ENCODE measurements around the gene SLAMF8.

DNA sequence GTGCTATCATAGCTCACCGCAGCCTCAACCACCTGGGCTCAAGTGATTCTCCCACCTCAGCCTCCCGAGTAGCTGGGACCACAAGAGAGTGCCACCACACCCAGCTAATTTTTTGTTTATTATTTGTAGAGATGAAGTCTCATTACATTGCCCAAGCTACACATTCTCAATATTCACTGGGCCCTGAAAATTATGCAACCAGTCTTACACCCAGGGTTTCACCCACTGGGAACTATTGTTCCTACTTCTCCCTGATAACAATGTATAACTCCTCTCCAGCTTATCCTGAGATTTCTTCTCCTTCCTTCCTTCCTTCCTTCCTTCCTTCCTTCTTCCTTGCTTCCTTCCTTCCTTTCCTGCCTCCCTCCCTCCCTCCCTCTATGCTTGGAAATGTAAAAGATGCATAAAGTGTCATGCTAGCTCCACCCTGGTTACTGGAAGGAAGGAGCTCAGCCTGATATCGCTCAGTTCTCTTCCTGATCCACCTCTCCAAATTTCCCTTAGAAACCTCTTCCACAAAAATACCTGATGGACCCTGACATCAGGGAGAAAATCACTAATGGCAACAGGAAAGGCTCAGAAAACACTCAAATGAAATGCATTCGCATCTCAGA is 47.0 kb downstream of the SLAMF8 start:
- TF ChIP-seq, protein P1, sequence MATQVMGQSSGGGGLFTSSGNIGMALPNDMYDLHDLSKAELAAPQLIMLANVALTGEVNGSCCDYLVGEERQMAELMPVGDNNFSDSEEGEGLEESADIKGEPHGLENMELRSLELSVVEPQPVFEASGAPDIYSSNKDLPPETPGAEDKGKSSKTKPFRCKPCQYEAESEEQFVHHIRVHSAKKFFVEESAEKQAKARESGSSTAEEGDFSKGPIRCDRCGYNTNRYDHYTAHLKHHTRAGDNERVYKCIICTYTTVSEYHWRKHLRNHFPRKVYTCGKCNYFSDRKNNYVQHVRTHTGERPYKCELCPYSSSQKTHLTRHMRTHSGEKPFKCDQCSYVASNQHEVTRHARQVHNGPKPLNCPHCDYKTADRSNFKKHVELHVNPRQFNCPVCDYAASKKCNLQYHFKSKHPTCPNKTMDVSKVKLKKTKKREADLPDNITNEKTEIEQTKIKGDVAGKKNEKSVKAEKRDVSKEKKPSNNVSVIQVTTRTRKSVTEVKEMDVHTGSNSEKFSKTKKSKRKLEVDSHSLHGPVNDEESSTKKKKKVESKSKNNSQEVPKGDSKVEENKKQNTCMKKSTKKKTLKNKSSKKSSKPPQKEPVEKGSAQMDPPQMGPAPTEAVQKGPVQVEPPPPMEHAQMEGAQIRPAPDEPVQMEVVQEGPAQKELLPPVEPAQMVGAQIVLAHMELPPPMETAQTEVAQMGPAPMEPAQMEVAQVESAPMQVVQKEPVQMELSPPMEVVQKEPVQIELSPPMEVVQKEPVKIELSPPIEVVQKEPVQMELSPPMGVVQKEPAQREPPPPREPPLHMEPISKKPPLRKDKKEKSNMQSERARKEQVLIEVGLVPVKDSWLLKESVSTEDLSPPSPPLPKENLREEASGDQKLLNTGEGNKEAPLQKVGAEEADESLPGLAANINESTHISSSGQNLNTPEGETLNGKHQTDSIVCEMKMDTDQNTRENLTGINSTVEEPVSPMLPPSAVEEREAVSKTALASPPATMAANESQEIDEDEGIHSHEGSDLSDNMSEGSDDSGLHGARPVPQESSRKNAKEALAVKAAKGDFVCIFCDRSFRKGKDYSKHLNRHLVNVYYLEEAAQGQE (IDR thresholded peaks at IDR 0.05; ENCODE audit: insufficient read depth in 1 of 2, low read depth in 2 of 2, low read length in 2 of 2): no peak
- TF ChIP-seq TAF1 (IDR thresholded peaks at IDR 0.05; ENCODE audit: borderline replicate concordance, insufficient read depth, low read length): no peak
